ENCODE measurements around the gene REEP3.

- TF ChIP-seq EZH2 (IDR thresholded peaks at IDR 0.05; ENCODE audit: borderline replicate concordance): no peak
- no peak for TF ChIP-seq CTCF (IDR thresholded peaks at IDR 0.05; ENCODE audit: poor library complexity)
These were observed 445 bp downstream of the REEP3 start for GRCh38 chr10:63521416-63522276.
